Panc1 (cell line): ENCODE data around the gene RIPK3. TPM values are rescaled to one million over a fixed set of nuclear protein-coding genes. Genes with fewer than 3 reads are reported as not detected.

Experiments used
- ATAC-seq: fragments of 200-7000 bp; cut with Tn5 transposase; 2 replicates; pipeline ENCODE4 v1.9.1; 2020; ENCODE audit warnings: mild to moderate bottlenecking, moderate library complexity
- BruUV-seq: library from RNA; stranded (reverse); fragments of 400-500 nt; replicated peaks from 2 replicates; lab custom pipeline; 2021; lab: Mats Ljungman, UMichigan
- CTCF ChIA-PET: fragments of 300-600 bp; sonication (Branson Sonifier 250); formaldehyde crosslinking; loops from one replicate; lab custom pipeline; 2022; ENCODE audit warnings: antibody characterized with exemption; lab: Charles Lee
- POLR2A ChIA-PET: fragments of 300-600 bp; sonication (Branson Sonifier 250); formaldehyde crosslinking; loops from one replicate; lab custom pipeline; 2022; ENCODE audit warnings: antibody characterized with exemption; lab: Charles Lee
- DNase-seq: peaks from one replicate; pipeline ENCODE4 v3.0.0-alpha.2; 2010; ENCODE audit warnings: low read depth, low spot score
- H3K27ac ChIP-seq: 2 replicates; pipeline ENCODE4 v1.5.1; 2011; ENCODE audit warnings: mild to moderate bottlenecking, low read length, inconsistent platforms
- H3K27me3 ChIP-seq: fragments of 200-500 bp; sonication (Bioruptor generic); 2 replicates; pipeline ENCODE4 v1.6.0; 2014; ENCODE audit warnings: low read length, inconsistent platforms; ENCODE audit not compliant: control insufficient read depth, insufficient read depth
- H3K36me3 ChIP-seq: fragments of 200-500 bp; sonication (Bioruptor generic); 2 replicates; pipeline ENCODE4 v1.5.1; 2014; ENCODE audit warnings: inconsistent platforms, mild to moderate bottlenecking, low read length, moderate library complexity; ENCODE audit not compliant: control insufficient read depth, insufficient read depth
- H3K4me1 ChIP-seq: 2 replicates; pipeline ENCODE4 v1.5.1; 2011; ENCODE audit warnings: inconsistent platforms, mild to moderate bottlenecking, low read length, moderate library complexity; ENCODE audit not compliant: control insufficient read depth, insufficient read depth
- H3K4me3 ChIP-seq, 2 experiments: 2 replicates each; pipeline ENCODE4 v1.5.1; 2011 to 2012; ENCODE audit warnings: low read depth in 2 of 2, low read length in 2 of 2, mild to moderate bottlenecking in 2 of 2, inconsistent platforms in 1 of 2, moderate library complexity in 1 of 2
- H3K9me3 ChIP-seq: fragments of 200-500 bp; sonication (Bioruptor generic); 2 replicates; pipeline ENCODE4 v1.5.1; 2014; ENCODE audit warnings: low read depth, mild to moderate bottlenecking, inconsistent platforms, low read length, moderate library complexity; ENCODE audit not compliant: control insufficient read depth, insufficient read depth
- CTCF ChIP-seq: fragments of 450-650 bp; IDR thresholded peaks from 2 replicates; pipeline ENCODE4 v1.5.1; 2017; ENCODE audit warnings: mild to moderate bottlenecking
- POLR2AphosphoS5 ChIP-seq: IDR thresholded peaks from 2 replicates; pipeline ENCODE4 v1.6.1; 2012; ENCODE audit warnings: mild to moderate bottlenecking, low read depth, low read length, moderate library complexity
- REST ChIP-seq, 2 experiments: IDR thresholded peaks; 2 replicates each; pipeline ENCODE4 v1.6.1; 2011 to 2012; ENCODE audit warnings: low read depth in 2 of 2, control low read depth in 1 of 2, low read length in 1 of 2, mild to moderate bottlenecking in 1 of 2, moderate library complexity in 1 of 2; ENCODE audit not compliant: insufficient read depth in 1 of 2
- SIN3A ChIP-seq: IDR thresholded peaks from 2 replicates; pipeline ENCODE4 v1.6.1; 2012; ENCODE audit warnings: low read depth, mild to moderate bottlenecking, low read length, moderate library complexity, borderline replicate concordance; ENCODE audit not compliant: insufficient read depth
- TCF7L2 ChIP-seq: IDR thresholded peaks from 2 replicates; pipeline ENCODE4 v1.6.1; 2011; ENCODE audit warnings: mild to moderate bottlenecking, low read depth, low read length, inconsistent platforms
- in situ Hi-C: cut with HindIII; loops from 2 replicates; pipeline ENCODE4 v1.10.0; 2016; ENCODE audit warnings: low sequenced_read_pairs, low pct_unique_long_range_greater_than_20kb
- intact Hi-C: fragments of 100-400 bp; cut with micrococcal nuclease; formaldehyde crosslinking; loops from one replicate; pipeline ENCODE4 v1.10.0; 2022; ENCODE audit not compliant: unreplicated experiment
- total RNA-seq: library from RNA; stranded (reverse); gene quantifications from one replicate; pipeline ENCODE4 v1.2.1, GENCODE V29; 2021; ENCODE audit not compliant: unreplicated experiment

The RIPK3 gene
- total RNA-seq, 1 experiment from 2014 or later = not detected

- no peaks in the 10 kb centered on the region for H3K9me3 ChIP-seq
- intact Hi-C loops = no loop called here
- no peak for ATAC-seq
- ChIA-PET POLR2A (interaction anchor here (0.5 kb wide), 1 partner anchor 71 kb away, joined by 3 read pairs; no protein-coding TSS in a partner anchor), CTCF (no interaction called here)
- BruUV-seq = no TSS peak
- H3K4me1 ChIP-seq = no peaks in the 10 kb centered on the region
- TF ChIP-seq SIN3A = no peak
- no peak for TF ChIP-seq TCF7L2
- no peak overlapping the region for H3K4me3 ChIP-seq
- in situ Hi-C loops = no loop called here
- DNase-seq = no peak
- no peak overlapping the region for H3K27ac ChIP-seq
- no peaks in the 10 kb centered on the region for H3K27me3 ChIP-seq
- H3K36me3 ChIP-seq = no peaks in the 10 kb centered on the region
Measured at GRCh38 chr14:24311837-24312615, 27.8 kb downstream of the RIPK3 start.

- POLR2A ChIA-PET = interaction anchor here (0.5 kb wide), 1 partner anchor 70 kb away, joined by 3 read pairs; no protein-coding TSS in a partner anchor
- ATAC-seq (no peak), DNase-seq (no peak)
- Histone ChIP-seq H3K9me3 (no peaks in the 10 kb centered on the region), H3K4me1 (no peaks in the 10 kb centered on the region), H3K27ac (no peak within 1 kb of the TSS), H3K27me3 (no peaks in the 10 kb centered on the region), H3K36me3 (no peaks in the 10 kb centered on the region), H3K4me3 (no peak within 1 kb of the TSS)
- in situ Hi-C loops (no loop called here), intact Hi-C loops (no loop called here)
- CTCF ChIA-PET = no interaction called here
- no TSS peak for BruUV-seq
- TF ChIP-seq TCF7L2 (no peak), SIN3A (no peak), POLR2AphosphoS5 (no peak), REST (IDR thresholded peaks at IDR 0.05; ENCODE audit: insufficient read depth in 1 of 2, low read depth in 2 of 2, low read length in 1 of 2) (no peak), CTCF (no peak)
Measured at GRCh38 chr14:24310646-24311604, 28.9 kb downstream of the RIPK3 start, which contains the start of gene LTB4R. Gene LTB4R (plus strand): TSS chr14:24311502. CDS start chr14:24315652, 4,150 bp downstream.
